Measurements from ENCODE around the gene C3orf85. TPM values are rescaled to one million over a fixed set of nuclear protein-coding genes. Genes with fewer than 3 reads are reported as not detected.

The C3orf85 gene
- total RNA-seq, 1 donor from 2014 or later, result 2.3 TPM

DNA sequence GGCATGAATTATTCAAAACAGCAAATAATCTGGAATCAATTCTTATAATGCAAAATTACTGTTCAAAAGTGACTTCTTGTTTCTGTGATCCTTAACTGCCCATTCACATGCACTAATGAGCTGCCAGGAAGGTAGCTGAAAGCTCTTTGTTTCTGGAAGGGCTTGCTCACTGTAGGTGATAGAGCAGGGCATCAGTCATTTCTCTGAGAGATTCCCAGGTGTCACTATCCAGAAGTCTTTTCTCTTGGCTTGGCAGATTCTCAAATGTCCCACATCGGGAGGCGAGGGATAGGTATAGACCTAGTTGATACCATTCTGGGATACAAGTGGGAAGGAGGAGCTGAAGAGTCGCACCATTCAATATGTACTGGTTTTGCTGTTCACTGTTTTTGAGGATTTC lies 35.0 kb downstream of the C3orf85 start:
- no peak for DNase-seq (ENCODE audit: extremely low spot score, unreplicated experiment)
- no peak overlapping the region for H3K4me3 Mint-ChIP-seq
- no peaks in the 10 kb centered on the region for H3K36me3 Mint-ChIP-seq
- TF ChIP-seq, protein P1, sequence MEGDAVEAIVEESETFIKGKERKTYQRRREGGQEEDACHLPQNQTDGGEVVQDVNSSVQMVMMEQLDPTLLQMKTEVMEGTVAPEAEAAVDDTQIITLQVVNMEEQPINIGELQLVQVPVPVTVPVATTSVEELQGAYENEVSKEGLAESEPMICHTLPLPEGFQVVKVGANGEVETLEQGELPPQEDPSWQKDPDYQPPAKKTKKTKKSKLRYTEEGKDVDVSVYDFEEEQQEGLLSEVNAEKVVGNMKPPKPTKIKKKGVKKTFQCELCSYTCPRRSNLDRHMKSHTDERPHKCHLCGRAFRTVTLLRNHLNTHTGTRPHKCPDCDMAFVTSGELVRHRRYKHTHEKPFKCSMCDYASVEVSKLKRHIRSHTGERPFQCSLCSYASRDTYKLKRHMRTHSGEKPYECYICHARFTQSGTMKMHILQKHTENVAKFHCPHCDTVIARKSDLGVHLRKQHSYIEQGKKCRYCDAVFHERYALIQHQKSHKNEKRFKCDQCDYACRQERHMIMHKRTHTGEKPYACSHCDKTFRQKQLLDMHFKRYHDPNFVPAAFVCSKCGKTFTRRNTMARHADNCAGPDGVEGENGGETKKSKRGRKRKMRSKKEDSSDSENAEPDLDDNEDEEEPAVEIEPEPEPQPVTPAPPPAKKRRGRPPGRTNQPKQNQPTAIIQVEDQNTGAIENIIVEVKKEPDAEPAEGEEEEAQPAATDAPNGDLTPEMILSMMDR (conservative IDR thresholded peaks at IDR 0.05), result no peak
- no peaks in the 10 kb centered on the region for H3K9me3 Mint-ChIP-seq
- H3K4me1 Mint-ChIP-seq (ENCODE audit: unreplicated experiment), result no peaks in the 10 kb centered on the region
- no peak overlapping the region for H3K27ac Mint-ChIP-seq
- H3K27me3 Mint-ChIP-seq, result no peaks in the 10 kb centered on the region

DNA sequence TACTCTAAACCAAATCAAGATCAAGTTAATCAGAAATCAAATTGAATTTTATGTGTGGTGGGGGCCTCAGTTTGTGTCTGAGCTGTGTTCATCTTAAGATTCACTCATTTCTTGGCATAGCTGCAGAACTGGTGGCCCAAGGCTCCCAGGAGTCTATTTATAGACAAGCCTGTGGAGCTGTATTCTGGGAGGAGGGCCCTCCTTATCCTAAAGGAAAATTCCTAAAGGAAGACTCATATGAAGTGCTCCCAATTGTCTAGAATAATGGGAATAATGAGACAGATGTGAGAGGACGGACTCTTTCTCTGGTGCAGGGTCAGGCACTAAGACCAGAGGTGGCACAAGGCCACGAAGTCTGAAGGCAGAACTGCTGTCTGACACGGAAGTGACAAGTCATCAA lies 38.9 kb downstream of the C3orf85 start:
- Mint-ChIP-seq H3K36me3 (no peaks in the 10 kb centered on the region), H3K4me3 (no peak overlapping the region), H3K4me1 (ENCODE audit: unreplicated experiment) (peaks cover 10% of the 10 kb centered on the region), H3K9me3 (no peaks in the 10 kb centered on the region), H3K27ac (no peak overlapping the region), H3K27me3 (no peaks in the 10 kb centered on the region)
- TF ChIP-seq, protein P1 (conservative IDR thresholded peaks at IDR 0.05), result no peak
- no peak for DNase-seq (ENCODE audit: extremely low spot score, unreplicated experiment)

DNA sequence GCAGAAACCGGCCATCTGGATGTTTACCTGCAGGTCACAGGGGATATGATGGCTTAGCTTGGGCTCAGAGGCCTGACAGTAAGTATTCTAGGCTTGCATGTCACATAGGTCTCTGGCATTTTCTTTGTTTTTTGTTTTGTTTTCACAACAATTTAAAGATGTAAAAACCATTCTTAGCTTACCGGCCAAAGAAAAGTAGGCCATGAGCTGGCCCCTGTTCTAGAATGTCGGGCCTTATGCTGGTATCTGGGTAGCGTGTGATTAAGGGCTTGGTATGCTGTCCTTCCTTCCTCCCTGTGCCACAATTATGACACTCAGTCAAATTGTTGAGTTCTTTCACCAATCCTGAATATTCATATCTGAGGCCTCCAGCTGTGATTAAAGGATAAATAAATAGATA lies 40.2 kb downstream of the C3orf85 start:
- H3K4me3 Mint-ChIP-seq, result no peak overlapping the region
- H3K9me3 Mint-ChIP-seq, result no peaks in the 10 kb centered on the region
- TF ChIP-seq, protein P1 (conservative IDR thresholded peaks at IDR 0.05), result no peak
- H3K27ac Mint-ChIP-seq, result no peak overlapping the region
- H3K4me1 Mint-ChIP-seq (ENCODE audit: unreplicated experiment), result peaks cover 10% of the 10 kb centered on the region
- no peaks in the 10 kb centered on the region for H3K27me3 Mint-ChIP-seq
- H3K36me3 Mint-ChIP-seq, result no peaks in the 10 kb centered on the region
- DNase-seq (ENCODE audit: extremely low spot score, unreplicated experiment), result no peak

DNA sequence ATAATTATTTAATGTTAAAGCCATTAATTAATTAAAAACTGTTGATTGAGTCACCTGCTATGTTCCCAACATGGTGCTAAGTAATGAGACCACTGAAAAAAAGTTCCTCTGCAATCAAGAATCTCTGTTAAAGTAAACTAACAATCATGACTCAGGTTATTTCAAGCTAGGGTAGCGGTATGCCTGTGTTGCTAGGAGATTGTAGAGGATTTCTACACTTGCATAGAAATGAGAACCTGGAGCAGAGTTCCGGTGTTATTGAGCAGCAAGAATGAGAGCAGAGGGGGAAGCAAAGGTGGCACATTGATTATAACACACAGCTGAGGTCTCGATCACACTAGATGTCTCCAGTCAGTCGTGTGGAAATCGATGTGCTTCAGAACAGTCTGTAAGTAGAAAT lies 41.4 kb downstream of the C3orf85 start:
- H3K27me3 Mint-ChIP-seq, result no peaks in the 10 kb centered on the region
- H3K36me3 Mint-ChIP-seq, result no peaks in the 10 kb centered on the region
- no peak for DNase-seq (ENCODE audit: extremely low spot score, unreplicated experiment)
- H3K27ac Mint-ChIP-seq, result no peak overlapping the region
- no peak overlapping the region for H3K4me3 Mint-ChIP-seq
- no peaks in the 10 kb centered on the region for H3K9me3 Mint-ChIP-seq
- H3K4me1 Mint-ChIP-seq (ENCODE audit: unreplicated experiment), result peaks cover 10% of the 10 kb centered on the region
- TF ChIP-seq, protein P1 (conservative IDR thresholded peaks at IDR 0.05), result no peak

DNA sequence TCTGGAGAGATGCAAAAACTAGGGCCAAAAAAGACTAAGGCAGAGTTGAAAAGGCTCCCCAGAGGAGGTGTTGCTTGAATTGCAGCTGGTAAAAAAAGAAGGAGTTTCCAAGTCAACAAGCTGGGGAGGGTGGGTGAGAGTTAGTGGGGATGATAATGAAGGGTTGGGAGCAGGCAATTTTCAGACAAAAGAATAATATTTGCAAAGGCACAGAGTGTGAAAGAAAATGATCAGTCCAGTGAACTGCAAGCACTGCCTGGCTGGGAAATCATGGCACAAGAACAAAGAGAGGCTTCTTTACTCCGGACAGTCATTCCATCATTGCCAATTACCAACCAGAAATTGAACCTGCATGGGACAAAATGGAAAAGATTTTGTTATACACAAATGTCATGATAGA lies 42.2 kb downstream of the C3orf85 start:
- no peaks in the 10 kb centered on the region for H3K9me3 Mint-ChIP-seq
- TF ChIP-seq, protein P1 (conservative IDR thresholded peaks at IDR 0.05), result no peak
- no peak for DNase-seq (ENCODE audit: extremely low spot score, unreplicated experiment)
- no peaks in the 10 kb centered on the region for H3K36me3 Mint-ChIP-seq
- peaks cover 10% of the 10 kb centered on the region for H3K4me1 Mint-ChIP-seq (ENCODE audit: unreplicated experiment)
- H3K27ac Mint-ChIP-seq, result no peak overlapping the region
- H3K27me3 Mint-ChIP-seq, result no peaks in the 10 kb centered on the region
- H3K4me3 Mint-ChIP-seq, result no peak overlapping the region

DNA sequence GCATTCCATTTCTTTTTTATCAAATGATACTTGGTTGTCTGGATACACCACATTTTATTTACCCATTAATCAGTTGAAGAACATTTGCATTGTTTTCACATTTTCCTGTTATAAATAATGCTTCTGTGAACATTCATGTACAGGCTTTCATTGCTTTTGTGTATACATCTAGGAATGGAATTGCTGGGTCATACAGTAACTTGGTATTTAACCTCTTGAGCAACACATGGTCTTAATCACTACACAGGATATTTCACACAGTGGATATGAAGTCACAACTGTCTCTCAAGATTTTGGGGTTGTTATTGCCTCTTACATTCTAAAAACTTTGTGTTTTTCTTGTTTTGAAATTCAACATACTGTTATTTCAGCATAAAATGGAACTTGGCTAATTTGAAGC lies 48.2 kb downstream of the C3orf85 start:
- H3K27ac Mint-ChIP-seq, result no peak overlapping the region
- H3K4me3 Mint-ChIP-seq, result no peak overlapping the region
- H3K4me1 Mint-ChIP-seq (ENCODE audit: unreplicated experiment), result no peaks in the 10 kb centered on the region
- H3K36me3 Mint-ChIP-seq, result no peaks in the 10 kb centered on the region
- no peaks in the 10 kb centered on the region for H3K27me3 Mint-ChIP-seq
- no peaks in the 10 kb centered on the region for H3K9me3 Mint-ChIP-seq
- no peak for DNase-seq (ENCODE audit: extremely low spot score, unreplicated experiment)
- TF ChIP-seq, protein P1 (conservative IDR thresholded peaks at IDR 0.05), result no peak

All from type B pancreatic cell (in vitro differentiated cells).